Esophagus squamous epithelium (tissue), 4 donors: ENCODE results near the gene SMARCC2.
A peak's percentile ranks its signal among the peaks of the same experiment; 100 is the strongest.

ENCODE experiments used
- POLR2A ChIP-seq, 4 donors: fragments of 450-650 bp; IDR thresholded peaks; one replicate each; pipeline ENCODE4 v1.6.1; 2017; ENCODE audit warnings: antibody characterized with exemption in 4 of 4, mild to moderate bottlenecking in 4 of 4, moderate library complexity in 3 of 4
- TF ChIP-seq, protein P1 (sequence below), 6 experiments: fragments of 450-650 bp in 4 of 6; fragments of 200-600 bp in 2 of 6; sonication (generic) in 2 of 6; IDR thresholded peaks; one replicate each; pipeline ENCODE4 v1.5.1; 2016 to 2019; ENCODE audit warnings: antibody characterized with exemption in 6 of 6, mild to moderate bottlenecking in 4 of 6, moderate library complexity in 4 of 6

DNA sequence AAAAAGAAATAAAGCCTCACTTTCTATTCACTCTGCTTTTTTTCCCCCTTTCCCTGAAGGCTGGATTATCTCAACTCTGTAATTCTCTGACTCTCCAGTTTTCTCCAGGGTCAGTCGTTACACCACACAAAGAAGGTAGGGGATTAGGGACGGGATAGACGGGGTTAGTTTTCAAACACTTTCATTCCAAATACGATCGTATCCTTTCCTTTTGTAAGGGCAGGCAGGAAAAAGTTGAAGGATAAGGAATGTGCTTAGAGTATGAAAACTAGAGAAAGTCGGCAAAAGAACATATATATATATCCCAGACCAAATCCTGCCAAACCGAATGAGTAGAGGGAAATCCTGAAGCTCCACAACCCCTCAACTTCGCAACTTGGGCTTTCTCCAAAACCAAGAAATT is 61.8 kb downstream of the SMARCC2 start:
- TF ChIP-seq, protein P1, sequence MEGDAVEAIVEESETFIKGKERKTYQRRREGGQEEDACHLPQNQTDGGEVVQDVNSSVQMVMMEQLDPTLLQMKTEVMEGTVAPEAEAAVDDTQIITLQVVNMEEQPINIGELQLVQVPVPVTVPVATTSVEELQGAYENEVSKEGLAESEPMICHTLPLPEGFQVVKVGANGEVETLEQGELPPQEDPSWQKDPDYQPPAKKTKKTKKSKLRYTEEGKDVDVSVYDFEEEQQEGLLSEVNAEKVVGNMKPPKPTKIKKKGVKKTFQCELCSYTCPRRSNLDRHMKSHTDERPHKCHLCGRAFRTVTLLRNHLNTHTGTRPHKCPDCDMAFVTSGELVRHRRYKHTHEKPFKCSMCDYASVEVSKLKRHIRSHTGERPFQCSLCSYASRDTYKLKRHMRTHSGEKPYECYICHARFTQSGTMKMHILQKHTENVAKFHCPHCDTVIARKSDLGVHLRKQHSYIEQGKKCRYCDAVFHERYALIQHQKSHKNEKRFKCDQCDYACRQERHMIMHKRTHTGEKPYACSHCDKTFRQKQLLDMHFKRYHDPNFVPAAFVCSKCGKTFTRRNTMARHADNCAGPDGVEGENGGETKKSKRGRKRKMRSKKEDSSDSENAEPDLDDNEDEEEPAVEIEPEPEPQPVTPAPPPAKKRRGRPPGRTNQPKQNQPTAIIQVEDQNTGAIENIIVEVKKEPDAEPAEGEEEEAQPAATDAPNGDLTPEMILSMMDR (IDR thresholded peaks at IDR 0.05): no peak
- TF ChIP-seq POLR2A (IDR thresholded peaks at IDR 0.05): peak in 1 of 4 donors; percentile 38
